WTC11 (cell line): ENCODE measurements around the gene FCGBP. TPM values are rescaled to one million over a fixed set of nuclear protein-coding genes. Genes with fewer than 3 reads are reported as not detected.

ENCODE experiments used
- ATAC-seq: fragments of 200-7000 bp; cut with Tn5 transposase; 2 replicates; pipeline ENCODE4 v1.10.0; 2021; ENCODE audit warnings: mild to moderate bottlenecking, moderate library complexity
- CTCF ChIA-PET: fragments of 300-600 bp; sonication (Branson Sonifier 250); formaldehyde crosslinking; loops from one replicate; lab custom pipeline; 2021; ENCODE audit warnings: antibody characterized with exemption; lab: Charles Lee
- POLR2A ChIA-PET: fragments of 350-600 bp; sonication (Branson Sonifier 250); formaldehyde crosslinking; loops from one replicate; lab custom pipeline; 2021; ENCODE audit warnings: antibody characterized with exemption; lab: Charles Lee
- DNase-seq: peaks from one replicate; pipeline ENCODE4 v3.0.0; 2021; ENCODE audit warnings: low spot score
- H3K27ac Mint-ChIP-seq: 2 replicates; pipeline ENCODE4 v1.8.0; 2021; ENCODE audit warnings: mixed read lengths
- H3K27me3 Mint-ChIP-seq: 2 replicates; pipeline ENCODE4 v1.8.0; 2021; ENCODE audit warnings: low read depth, mild to moderate bottlenecking, moderate library complexity, mixed read lengths
- H3K36me3 Mint-ChIP-seq: 2 replicates; pipeline ENCODE4 v1.8.0; 2021; ENCODE audit warnings: mixed read lengths
- H3K4me1 Mint-ChIP-seq: 2 replicates; pipeline ENCODE4 v1.8.0; 2022; ENCODE audit warnings: mixed read lengths
- H3K4me3 Mint-ChIP-seq: 2 replicates; pipeline ENCODE4 v1.8.0; 2021; ENCODE audit warnings: mild to moderate bottlenecking, moderate library complexity, mixed read lengths
- H3K9me3 Mint-ChIP-seq: 2 replicates; pipeline ENCODE4 v1.8.0; 2021; ENCODE audit warnings: mixed read lengths
- CTCF ChIP-seq: fragments of 200-600 bp; IDR thresholded peaks from 2 replicates; pipeline ENCODE4 v1.8.0; 2022; ENCODE audit warnings: antibody characterized with exemption
- HMGXB4 ChIP-seq: sonication (generic); formaldehyde crosslinking; IDR thresholded peaks from 2 replicates; pipeline ENCODE4 v1.8.1; 2023; ENCODE audit warnings: mild to moderate bottlenecking, moderate library complexity, missing genetic modification reagents
- STAT6 ChIP-seq: sonication (generic); formaldehyde crosslinking; conservative IDR thresholded peaks from 2 replicates; pipeline ENCODE4 v1.8.1; 2023; ENCODE audit warnings: mild to moderate bottlenecking, low read depth, missing genetic modification reagents, moderate library complexity
- ZNF138 ChIP-seq: sonication (generic); formaldehyde crosslinking; conservative IDR thresholded peaks from 2 replicates; pipeline ENCODE4 v1.8.1; 2022; ENCODE audit warnings: mild to moderate bottlenecking, moderate library complexity, missing genetic modification reagents
- ZNF281 ChIP-seq: sonication (generic); formaldehyde crosslinking; IDR thresholded peaks from 2 replicates; pipeline ENCODE4 v1.8.0; 2023; ENCODE audit warnings: mild to moderate bottlenecking, missing genetic modification reagents
- total RNA-seq: library from RNA; stranded (reverse); gene quantifications from 3 replicates; pipeline ENCODE4 v1.2.3, GENCODE V29; 2021

The FCGBP gene
- total RNA-seq, 1 experiment from 2014 or later, result 2.8 TPM

- no peaks in the 10 kb centered on the region for H3K36me3 Mint-ChIP-seq
- H3K9me3 Mint-ChIP-seq, result no peaks in the 10 kb centered on the region
- no peaks in the 10 kb centered on the region for H3K4me1 Mint-ChIP-seq
These were observed 19.2 kb downstream of the FCGBP start for GRCh38 chr19:39915101-39915847.

More at GRCh38 chr19:39915101-39915847, 19.2 kb downstream of the FCGBP start:
- TF ChIP-seq ZNF281 (CRISPR knock-in tag) (no peak), HMGXB4 (CRISPR knock-in tag) (no peak), STAT6 (no peak), CTCF (no peak), ZNF138 (CRISPR knock-in tag) (no peak)
- H3K27ac Mint-ChIP-seq, result no peak overlapping the region
- no peaks in the 10 kb centered on the region for H3K27me3 Mint-ChIP-seq
- ChIA-PET POLR2A (no interaction called here), CTCF (interaction anchor here (0.6 to 2.0 kb wide), 4 partner anchors 34 to 628 kb away, joined by 3 to 8 read pairs (median 5); partner anchors contain the start of gene PSMC4)
- peak; percentile 58 for ATAC-seq
- DNase-seq, result no peak
- no peak overlapping the region for H3K4me3 Mint-ChIP-seq
